ENCODE results near the gene SCAPER. TPM values are rescaled to one million over a fixed set of nuclear protein-coding genes. Genes with fewer than 3 reads are reported as not detected.

Gene SCAPER
- total and polyA plus RNA-seq, 10 of the 15 experiments (the other 5 are each of a cell fraction or from before 2014, with no cell fraction given), result 1.0 to 7.7 (median 3.9) TPM

DNA sequence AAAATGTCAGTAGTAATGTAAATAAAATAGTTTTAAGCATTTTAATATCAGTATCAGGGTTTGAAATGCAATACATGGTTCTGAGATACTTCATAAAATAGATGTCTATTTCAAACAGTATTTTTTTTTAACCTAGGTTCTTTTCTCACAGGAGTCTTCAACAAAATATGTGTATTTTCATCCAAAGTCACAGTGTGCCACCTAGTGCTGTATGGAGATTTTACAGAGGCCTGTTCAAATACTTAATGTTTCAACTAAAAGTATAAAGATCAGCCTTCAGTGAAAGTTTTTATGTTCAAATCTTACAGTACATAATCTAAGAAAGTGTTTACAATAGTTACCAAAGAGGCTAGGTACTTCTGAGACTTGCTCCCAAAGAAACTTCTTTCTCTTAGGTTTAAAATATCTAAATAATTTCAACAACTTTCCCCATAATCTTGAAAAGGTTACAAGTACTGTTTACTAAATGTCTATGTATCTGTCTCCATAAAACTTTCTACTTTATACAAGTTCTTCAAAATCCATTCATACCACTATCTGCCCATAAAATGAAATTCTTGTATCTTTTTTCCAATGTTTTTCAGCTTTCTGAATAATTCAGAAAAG lies 38.3 kb downstream of the SCAPER start:
- ATAC-seq (peak; percentile 53; the same call in 2 of the 3 replicates), DNase-seq (ENCODE audit: low read depth, low spot score) (no peak), FAIRE-seq (no peak)
- intact Hi-C loops (cut with micrococcal nuclease; ENCODE audit: unreplicated experiment), result loop anchor here (1.0 kb wide), 2 partner anchors 632 to 677 kb away; no protein-coding TSS in a partner anchor
- in situ Hi-C loops (cut with MboI), result loop anchor here (5.0 kb wide), 1 partner anchor 685 kb away; no protein-coding TSS in a partner anchor
- H3K9ac ChIP-seq (ENCODE audit: control insufficient read depth, insufficient read depth, low read length), result no peak overlapping the region
- H4K20me1 ChIP-seq (ENCODE audit: control insufficient read depth, insufficient read depth), result no peaks in the 10 kb centered on the region
- no peak overlapping the region for H3K4me3 ChIP-seq
- H3K9me3 ChIP-seq (replicated peaks; ENCODE audit: control insufficient read depth, insufficient read depth, low read length), result no peaks in the 10 kb centered on the region
- no peak overlapping the region for H2AFZ ChIP-seq (ENCODE audit: control insufficient read depth, low read depth, low read length)
- no TSS peak for BruUV-seq (replicated peaks)
- no peaks in the 10 kb centered on the region for H3K79me2 ChIP-seq (ENCODE audit: control insufficient read depth, insufficient read depth, low read length)
- ChIA-PET POLR2A (no interaction called here), CTCF (interaction anchor here (0.8 to 3.1 kb wide), 17 partner anchors 10 to 810 kb away, joined by 3 to 18 read pairs (median 3); no protein-coding TSS in a partner anchor), SMC1A (ENCODE audit: uncharacterized antibody, unreplicated experiment) (interaction anchor here (0.8 to 1.5 kb wide), 10 partner anchors 10 to 681 kb away, joined by 3 to 9 read pairs (median 3); no protein-coding TSS in a partner anchor), RAD21 (ENCODE audit: unreplicated experiment) (interaction anchor here (0.5 to 2.4 kb wide), 6 partner anchors 23 to 818 kb away, joined by 4 to 14 read pairs (median 6); no protein-coding TSS in a partner anchor)
- no peak overlapping the region for H3K4me2 ChIP-seq (ENCODE audit: control insufficient read depth, insufficient read depth)
- no peaks in the 10 kb centered on the region for H3K36me3 ChIP-seq (ENCODE audit: control insufficient read depth in 2 of 2, insufficient read depth in 2 of 2, low read length in 1 of 2)
- TF ChIP-seq HDAC6 (IDR thresholded peaks at IDR 0.05; ENCODE audit: unreplicated experiment) (no peak), RAD21 (IDR thresholded peaks at IDR 0.05; ENCODE audit: insufficient read depth, low read depth, low read length) (peak; percentile 82), BRCA1 (IDR thresholded peaks at IDR 0.05; ENCODE audit: low read depth, low read length) (no peak), POLR2AphosphoS2 (IDR thresholded peaks at IDR 0.05; ENCODE audit: low read depth, low read length) (no peak), GATAD2B (conservative IDR thresholded peaks at IDR 0.05; ENCODE audit: low read depth) (no peak), SMC3 (IDR thresholded peaks at IDR 0.05; ENCODE audit: borderline replicate concordance, low read length) (peak; percentile 58; the same call in 1 of the 2 replicates), IRF4 (IDR thresholded peaks at IDR 0.05; ENCODE audit: low read depth, low read length) (no peak), BHLHE40 (IDR thresholded peaks at IDR 0.05; ENCODE audit: borderline replicate concordance in 1 of 2, low read depth in 2 of 2, low read length in 1 of 2) (no peak)
- TF ChIP-seq, protein P1, sequence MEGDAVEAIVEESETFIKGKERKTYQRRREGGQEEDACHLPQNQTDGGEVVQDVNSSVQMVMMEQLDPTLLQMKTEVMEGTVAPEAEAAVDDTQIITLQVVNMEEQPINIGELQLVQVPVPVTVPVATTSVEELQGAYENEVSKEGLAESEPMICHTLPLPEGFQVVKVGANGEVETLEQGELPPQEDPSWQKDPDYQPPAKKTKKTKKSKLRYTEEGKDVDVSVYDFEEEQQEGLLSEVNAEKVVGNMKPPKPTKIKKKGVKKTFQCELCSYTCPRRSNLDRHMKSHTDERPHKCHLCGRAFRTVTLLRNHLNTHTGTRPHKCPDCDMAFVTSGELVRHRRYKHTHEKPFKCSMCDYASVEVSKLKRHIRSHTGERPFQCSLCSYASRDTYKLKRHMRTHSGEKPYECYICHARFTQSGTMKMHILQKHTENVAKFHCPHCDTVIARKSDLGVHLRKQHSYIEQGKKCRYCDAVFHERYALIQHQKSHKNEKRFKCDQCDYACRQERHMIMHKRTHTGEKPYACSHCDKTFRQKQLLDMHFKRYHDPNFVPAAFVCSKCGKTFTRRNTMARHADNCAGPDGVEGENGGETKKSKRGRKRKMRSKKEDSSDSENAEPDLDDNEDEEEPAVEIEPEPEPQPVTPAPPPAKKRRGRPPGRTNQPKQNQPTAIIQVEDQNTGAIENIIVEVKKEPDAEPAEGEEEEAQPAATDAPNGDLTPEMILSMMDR (IDR thresholded peaks at IDR 0.05 in 2 of 3, conservative IDR thresholded peaks at IDR 0.05 in 1 of 3; ENCODE audit: control insufficient read depth in 2 of 3, extremely low read depth in 1 of 3, insufficient read depth in 1 of 3, low read depth in 3 of 3, low read length in 3 of 3), result peak; percentile 43 to 51 (median 47); a peak in 5 of 6 replicates
- no peaks in the 10 kb centered on the region for H3K27me3 ChIP-seq (replicated peaks in 1 of 2; ENCODE audit: control insufficient read depth in 2 of 2, insufficient read depth in 2 of 2, low read length in 1 of 2)
- H3K4me1 ChIP-seq (ENCODE audit: control insufficient read depth, insufficient read depth, low read length), result peaks cover 5% of the 10 kb centered on the region; the same call in 1 of the 2 replicates
- no peak overlapping the region for H3K27ac ChIP-seq (ENCODE audit: control insufficient read depth, insufficient read depth)

Data from GM12878 (cell line).